Measurements from ENCODE around the gene SLC25A44. TPM values are rescaled to one million over a fixed set of nuclear protein-coding genes. Genes with fewer than 3 reads are reported as not detected.
A peak's percentile ranks its signal among the peaks of the same experiment; 100 is the strongest.

SLC25A44 gene
- total and polyA plus RNA-seq, 2 of the 8 experiments (the other 6 are each of a cell fraction or from before 2014, with no cell fraction given): 23.4 to 32.1 TPM

DNA sequence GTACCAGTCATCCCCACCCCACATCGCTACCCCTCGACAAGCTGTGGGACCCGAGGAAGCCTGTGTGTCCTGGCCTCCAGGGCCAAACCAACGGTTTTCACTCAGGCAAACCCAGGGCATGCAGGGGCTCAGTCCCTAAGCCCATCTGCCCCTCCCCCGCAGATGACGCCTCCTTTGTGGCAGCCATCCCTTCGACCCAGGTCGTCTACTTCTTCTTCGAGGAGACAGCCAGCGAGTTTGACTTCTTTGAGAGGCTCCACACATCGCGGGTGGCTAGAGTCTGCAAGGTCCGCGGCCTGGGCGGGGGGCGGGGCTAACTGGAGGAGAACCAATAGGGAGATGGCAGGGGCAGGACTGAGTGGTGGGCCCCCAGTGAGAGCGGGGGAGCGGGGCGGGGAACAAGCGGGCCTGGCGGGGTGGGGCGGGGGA, 33.1 kb upstream of the SLC25A44 start:
- CTCF ChIA-PET (ENCODE audit: partially characterized antibody): interaction anchor here (0.6 to 7.5 kb wide), 12 partner anchors 13 to 1117 kb away, joined by 3 to 65 read pairs (median 5); partner anchors contain the start of gene PMF1
- Histone ChIP-seq H3K27me3 (replicated peaks in 1 of 4; ENCODE audit: control insufficient read depth in 3 of 4, extremely low read depth in 1 of 4, insufficient read depth in 3 of 4, low read length in 3 of 4) (no peaks in the 10 kb centered on the region), H3K9ac (replicated peaks in 1 of 4; ENCODE audit: extremely low read depth in 1 of 4, low read depth in 3 of 4, low read length in 3 of 4) (peak overlapping the region in 2 of 4 experiments; percentile 44 to 49; a peak in 2 of 7 replicates), H3K4ac (replicated peaks; ENCODE audit: insufficient read length, low read depth, low read length) (peak overlapping the region; percentile 4), H3K56ac (replicated peaks; ENCODE audit: insufficient read length, low read depth, low read length) (no peak overlapping the region), H4K8ac (ENCODE audit: extremely low read depth, insufficient read depth, low read length) (peak overlapping the region; percentile 73; the same call in 1 of the 2 replicates), H3K9me3 (ENCODE audit: insufficient read depth in 2 of 2, low read depth in 1 of 2, low read length in 1 of 2) (no peaks in the 10 kb centered on the region), H3K23ac (ENCODE audit: insufficient read length) (no peak overlapping the region), H4K5ac (ENCODE audit: insufficient read length, low read depth, low read length) (peak overlapping the region; percentile 81), H3K23me2 (ENCODE audit: low read depth, low read length) (peaks cover 4% of the 10 kb centered on the region; the same call in 1 of the 2 replicates), H2BK20ac (ENCODE audit: low read length) (no peak overlapping the region), H2BK12ac (ENCODE audit: low read depth, low read length) (peak overlapping the region; percentile 87; the same call in 1 of the 2 replicates), H3K4me1 (replicated peaks in 1 of 4; ENCODE audit: control insufficient read depth in 3 of 4, insufficient read depth in 4 of 4, low read length in 3 of 4) (peaks cover 3 to 14% (median 10%) of the 10 kb centered on the region in 4 experiments; a peak in 6 of 7 replicates), H2BK120ac (replicated peaks; ENCODE audit: low read depth, low read length) (no peak overlapping the region), H2AFZ (ENCODE audit: low read length) (peak overlapping the region; percentile 99; the same call in 1 of the 2 replicates), H2BK15ac (ENCODE audit: low read length) (peak overlapping the region; percentile 98; the same call in 1 of the 2 replicates), H3K27ac (ENCODE audit: low read depth, low read length) (no peak overlapping the region), H2AK5ac (ENCODE audit: low read depth, low read length) (peak overlapping the region; percentile 19; the same call in 1 of the 2 replicates), H3K14ac (ENCODE audit: insufficient read length) (no peak overlapping the region), H3K4me2 (ENCODE audit: insufficient read depth in 1 of 2, low read depth in 2 of 2, low read length in 2 of 2) (peak overlapping the region; percentile 86 to 95), H2BK5ac (ENCODE audit: low read depth, low read length) (peak overlapping the region; percentile 52; the same call in 1 of the 2 replicates), H3K4me3 (ENCODE audit: extremely low read depth in 1 of 4, insufficient read depth in 2 of 4, low read depth in 3 of 4, low read length in 4 of 4) (peak overlapping the region; percentile 32 to 68 (median 34); a peak in 7 of 8 replicates), H4K91ac (replicated peaks; ENCODE audit: insufficient read length, low read length) (no peak overlapping the region), H3K79me1 (ENCODE audit: low read depth, low read length) (no peaks in the 10 kb centered on the region), H3K79me2 (ENCODE audit: control insufficient read depth in 1 of 2, insufficient read depth in 2 of 2, low read length in 2 of 2) (no peaks in the 10 kb centered on the region), H3K36me3 (ENCODE audit: control insufficient read depth in 2 of 4, insufficient read depth in 4 of 4, low read length in 3 of 4) (peaks cover 0 to 4% (median 0%) of the 10 kb centered on the region in 4 experiments; a peak in 2 of 8 replicates), H3K18ac (ENCODE audit: extremely low read depth, low read length) (peak overlapping the region; percentile 86; the same call in 1 of the 2 replicates), H4K20me1 (replicated peaks in 1 of 2; ENCODE audit: control insufficient read depth in 1 of 2, insufficient read depth in 2 of 2, low read length in 2 of 2) (no peaks in the 10 kb centered on the region)
- DNase-seq (ENCODE audit: low read depth in 1 of 2, low spot score in 2 of 2) (peak in 1 of 2 experiments; percentile 81), FAIRE-seq (no peak)
- WGBS, 2 experiments (ENCODE audit: extremely low coverage in 1 of 2, insufficient coverage in 1 of 2, insufficient read length in 1 of 2, insufficient replicate concordance in 2 of 2, low coverage in 1 of 2, low lambda C conversion rate in 2 of 2, missing lambda C conversion rate in 1 of 2): 8% methylated on average over 15 of the region's 22 CpGs; no CpG with 5 or more reads in 1 of the 2 experiments
- POLR2A ChIA-PET (ENCODE audit: partially characterized antibody): interaction anchor here (0.8 to 5.1 kb wide), 10 partner anchors 9 to 122 kb away, joined by 3 to 27 read pairs (median 4); partner anchors contain the start of genes PMF1, SLC25A44 and SMG5
- TF ChIP-seq HDAC6 (IDR thresholded peaks at IDR 0.05; ENCODE audit: low read depth, low read length) (no peak), NRF1 (IDR thresholded peaks at IDR 0.05; ENCODE audit: low read depth, low read length) (no peak), RAD21 (IDR thresholded peaks at IDR 0.05 in 1 of 2, conservative IDR thresholded peaks at IDR 0.05 in 1 of 2; ENCODE audit: low read depth in 2 of 2, low read length in 2 of 2) (no peak), POLR2A (IDR thresholded peaks at IDR 0.05; ENCODE audit: control extremely low read depth in 1 of 2, low read depth in 2 of 2, low read length in 2 of 2) (peak in 1 of 2 experiments; percentile 25; a peak in 1 of 3 replicates), SRF (IDR thresholded peaks at IDR 0.05; ENCODE audit: low read depth, low read length) (no peak), JUN (IDR thresholded peaks at IDR 0.05; ENCODE audit: low read depth, low read length) (no peak), BACH1 (IDR thresholded peaks at IDR 0.05; ENCODE audit: low read length) (no peak), TCF12 (IDR thresholded peaks at IDR 0.05; ENCODE audit: low read depth, low read length) (no peak), SP1 (IDR thresholded peaks at IDR 0.05; ENCODE audit: low read depth, low read length) (no peak), CBX8 (IDR thresholded peaks at IDR 0.05; ENCODE audit: borderline replicate concordance, low read depth, low read length) (no peak), SP4 (IDR thresholded peaks at IDR 0.05; ENCODE audit: low read length) (no peak)
- TF ChIP-seq, protein P1, sequence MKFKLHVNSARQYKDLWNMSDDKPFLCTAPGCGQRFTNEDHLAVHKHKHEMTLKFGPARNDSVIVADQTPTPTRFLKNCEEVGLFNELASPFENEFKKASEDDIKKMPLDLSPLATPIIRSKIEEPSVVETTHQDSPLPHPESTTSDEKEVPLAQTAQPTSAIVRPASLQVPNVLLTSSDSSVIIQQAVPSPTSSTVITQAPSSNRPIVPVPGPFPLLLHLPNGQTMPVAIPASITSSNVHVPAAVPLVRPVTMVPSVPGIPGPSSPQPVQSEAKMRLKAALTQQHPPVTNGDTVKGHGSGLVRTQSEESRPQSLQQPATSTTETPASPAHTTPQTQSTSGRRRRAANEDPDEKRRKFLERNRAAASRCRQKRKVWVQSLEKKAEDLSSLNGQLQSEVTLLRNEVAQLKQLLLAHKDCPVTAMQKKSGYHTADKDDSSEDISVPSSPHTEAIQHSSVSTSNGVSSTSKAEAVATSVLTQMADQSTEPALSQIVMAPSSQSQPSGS (IDR thresholded peaks at IDR 0.05; ENCODE audit: low read length): no peak
